Skin of body (tissue), 2 donors: ENCODE data around the gene EFHB. TPM values are rescaled to one million over a fixed set of nuclear protein-coding genes. Genes with fewer than 3 reads are reported as not detected.
"Not testable (repeated sequence)": the region's sequence is repeated elsewhere in the genome, so short reads cannot be mapped to it uniquely, and the experiment has no call there.

ENCODE experiments used
- DNase-seq: peaks from one replicate; lab custom pipeline; 2025; lab: John Stamatoyannopoulos, UW
- total RNA-seq: library from RNA; depleted of rRNA; stranded (reverse); fragments of >200 nt; gene quantifications from one replicate; pipeline ENCODE4 v1.2.3, GENCODE V29; 2014

EFHB gene
- 0.79 TPM for total RNA-seq

- DNase-seq: no peak
Observed at GRCh38 chr3:19934098-19934566, at the start of gene EFHB. TSS of gene EFHB (minus strand) at chr3:19934217. CDS start at chr3:19934018, 199 bp downstream.

GRCh38 chr3:19972054-19972453 lies 38.0 kb upstream of the EFHB start:
- DNase-seq: no peak

DNA sequence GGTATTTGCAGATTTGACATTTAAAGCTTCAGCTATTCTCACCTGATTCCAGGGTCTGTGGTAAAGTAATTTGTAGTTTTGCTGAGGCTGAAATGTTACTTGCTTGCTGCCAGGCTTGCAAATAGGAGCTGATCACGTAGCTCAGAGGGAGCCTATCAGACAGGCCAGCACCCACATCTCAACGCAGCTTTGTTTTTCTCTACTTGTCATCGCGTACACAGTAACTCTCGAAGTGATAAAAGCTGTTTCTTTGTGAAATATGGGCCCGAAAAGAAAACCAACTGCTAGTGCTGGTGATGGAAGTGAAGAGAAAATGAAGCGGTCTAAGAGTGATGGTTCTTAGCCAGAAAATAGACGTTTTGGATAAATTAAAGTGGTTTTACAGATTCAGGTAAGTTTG lies 36.3 kb upstream of the EFHB start:
- no peak for DNase-seq

DNA sequence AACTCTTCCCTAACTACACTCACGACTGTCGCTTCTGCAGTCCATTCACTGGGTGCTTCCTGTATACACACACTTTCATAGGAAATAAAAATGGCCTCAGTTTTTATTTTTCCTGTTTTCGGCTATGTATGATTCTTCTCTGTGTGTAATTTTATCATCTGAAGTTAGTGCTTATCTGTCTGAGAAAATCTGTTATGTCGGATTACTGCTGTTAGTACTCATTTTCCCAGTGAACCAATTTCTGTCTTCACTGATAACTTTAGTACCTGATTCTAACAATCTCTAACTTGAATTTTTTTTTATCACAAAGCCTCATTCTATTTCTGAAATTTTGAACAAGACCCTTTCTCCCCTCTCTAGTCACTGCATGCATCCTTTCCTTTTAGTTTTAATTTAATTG lies 33.8 kb upstream of the EFHB start:
- no peak for DNase-seq

DNA sequence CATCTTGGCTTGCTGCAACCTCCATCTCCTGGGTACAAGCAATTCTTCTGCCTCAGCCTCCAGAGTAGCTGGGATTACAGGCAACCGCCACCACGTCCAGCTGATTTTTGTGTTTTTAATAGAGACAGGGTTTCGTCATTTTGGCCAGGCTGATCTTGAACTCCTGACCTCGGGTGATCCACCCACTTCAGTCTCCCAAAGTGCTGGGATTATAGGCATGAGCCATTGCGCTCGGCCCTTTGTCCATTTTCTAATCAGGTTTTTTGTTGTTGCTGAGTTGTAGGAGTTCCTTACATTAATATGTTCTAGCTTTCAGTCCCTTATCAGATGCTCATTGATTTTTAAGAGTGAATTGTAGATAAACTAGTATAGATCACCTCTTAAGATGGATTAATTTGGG lies 33.2 kb upstream of the EFHB start:
- no peak for DNase-seq

- no peak for DNase-seq
Observed at GRCh38 chr3:19961960-19962359, 27.9 kb upstream of the EFHB start.

- DNase-seq: no peak
Observed at GRCh38 chr3:19960696-19961095, 26.7 kb upstream of the EFHB start.

DNA sequence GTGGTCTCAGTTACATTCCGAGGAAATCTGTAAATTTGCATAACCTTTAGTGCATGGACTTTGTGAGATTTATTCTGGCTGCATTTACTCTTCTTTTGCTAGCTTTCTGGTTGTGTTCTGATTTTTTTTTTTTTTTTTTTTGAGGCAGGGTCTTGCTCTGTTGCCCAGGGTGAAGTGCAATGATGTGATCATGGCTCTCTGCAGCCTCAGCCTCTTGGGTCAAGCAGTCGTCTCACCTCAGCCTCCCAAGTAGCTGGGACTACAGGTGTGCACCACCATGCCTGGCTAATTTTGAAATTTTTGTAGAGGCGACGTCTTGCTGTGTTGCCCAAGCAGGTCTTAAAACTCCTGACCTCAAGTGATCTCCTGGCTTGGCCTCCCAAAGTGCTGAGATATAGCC lies 25.5 kb upstream of the EFHB start:
- DNase-seq: no peak

DNA sequence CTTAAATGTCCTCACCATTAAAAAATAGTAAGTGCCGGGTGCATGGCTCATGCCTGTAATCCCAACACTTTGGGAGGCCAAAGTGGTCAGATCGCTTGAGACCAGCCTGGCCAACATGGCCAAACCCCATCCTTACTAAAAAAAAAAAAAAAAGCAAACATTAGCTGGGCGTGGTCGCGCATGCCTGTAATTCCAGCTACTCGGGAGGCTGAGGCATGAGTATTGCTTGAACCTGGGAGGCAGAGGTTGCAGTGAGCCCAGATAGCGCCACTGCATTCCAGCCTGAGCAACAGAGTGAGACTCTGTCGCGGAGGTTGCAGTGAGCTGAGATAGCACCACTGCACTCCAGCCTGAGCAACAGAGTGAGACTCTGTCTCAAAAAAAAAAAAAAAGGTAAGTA lies 23.3 kb upstream of the EFHB start:
- DNase-seq: not testable (repeated sequence)

GRCh38 chr3:19954676-19955075 lies 20.7 kb upstream of the EFHB start:
- no peak for DNase-seq

DNA sequence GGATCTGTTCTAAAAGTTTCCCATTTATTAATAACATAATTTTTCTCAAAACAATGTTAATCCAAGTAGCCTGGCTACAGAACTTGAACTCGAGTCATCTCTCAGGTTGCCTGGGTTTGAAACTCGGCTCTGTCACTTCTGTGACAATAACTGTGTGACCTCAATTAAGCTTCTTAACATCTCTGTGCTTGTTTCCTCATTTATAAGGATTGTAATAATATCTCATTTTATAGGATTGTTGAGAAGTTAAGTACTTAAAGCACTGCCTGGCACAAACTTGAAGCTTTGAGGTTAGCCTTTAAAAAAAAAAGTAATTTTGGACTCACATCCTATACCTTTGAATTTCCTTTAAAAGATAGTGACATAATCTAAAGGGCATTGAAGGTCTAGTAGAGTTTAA lies 16.3 kb upstream of the EFHB start:
- DNase-seq: no peak

- no peak for DNase-seq
Observed at GRCh38 chr3:19948226-19948591, 14.2 kb upstream of the EFHB start.

DNA sequence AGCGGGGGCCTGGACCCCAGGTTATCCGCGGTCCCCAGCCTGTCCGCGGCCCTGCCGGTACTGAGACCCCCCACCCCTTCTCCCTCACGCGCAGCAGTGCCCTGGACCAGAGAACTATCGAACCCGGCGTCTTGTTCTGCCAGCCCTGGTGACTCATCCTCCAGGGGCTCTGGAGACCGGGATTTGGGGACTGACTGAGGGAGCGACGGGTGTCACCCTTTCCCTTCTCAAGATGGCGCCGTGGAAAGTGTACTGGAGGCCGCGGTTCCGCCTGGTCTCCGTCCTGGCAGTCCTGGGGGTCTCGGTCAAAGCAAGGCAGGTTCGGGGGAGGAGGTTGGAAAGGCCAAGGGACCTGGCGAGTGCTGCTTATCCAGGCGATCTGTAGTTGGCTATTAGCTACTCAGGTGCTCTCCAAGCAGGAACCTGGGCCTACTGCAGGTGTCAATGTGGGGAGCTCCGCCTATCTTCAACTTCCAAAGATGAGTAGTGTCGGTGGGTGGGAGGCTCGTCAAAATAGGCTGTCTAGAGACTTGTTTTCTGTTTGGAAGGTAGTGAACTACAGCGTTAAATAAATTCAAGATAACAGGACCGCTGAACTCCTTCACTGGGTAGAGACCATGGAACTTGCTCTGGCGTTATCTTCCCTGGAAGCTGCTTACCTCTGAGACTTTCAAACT lies 13.7 kb upstream of the EFHB start:
- DNase-seq: peak; percentile 44

- peak; percentile 98 for DNase-seq
Observed at GRCh38 chr3:19946832-19947548, 13.0 kb upstream of the EFHB start, which contains the start of gene RAB5A. TSS of gene RAB5A (plus strand) at chr3:19947097. CDS start at chr3:19950899, 3,802 bp downstream.

DNA sequence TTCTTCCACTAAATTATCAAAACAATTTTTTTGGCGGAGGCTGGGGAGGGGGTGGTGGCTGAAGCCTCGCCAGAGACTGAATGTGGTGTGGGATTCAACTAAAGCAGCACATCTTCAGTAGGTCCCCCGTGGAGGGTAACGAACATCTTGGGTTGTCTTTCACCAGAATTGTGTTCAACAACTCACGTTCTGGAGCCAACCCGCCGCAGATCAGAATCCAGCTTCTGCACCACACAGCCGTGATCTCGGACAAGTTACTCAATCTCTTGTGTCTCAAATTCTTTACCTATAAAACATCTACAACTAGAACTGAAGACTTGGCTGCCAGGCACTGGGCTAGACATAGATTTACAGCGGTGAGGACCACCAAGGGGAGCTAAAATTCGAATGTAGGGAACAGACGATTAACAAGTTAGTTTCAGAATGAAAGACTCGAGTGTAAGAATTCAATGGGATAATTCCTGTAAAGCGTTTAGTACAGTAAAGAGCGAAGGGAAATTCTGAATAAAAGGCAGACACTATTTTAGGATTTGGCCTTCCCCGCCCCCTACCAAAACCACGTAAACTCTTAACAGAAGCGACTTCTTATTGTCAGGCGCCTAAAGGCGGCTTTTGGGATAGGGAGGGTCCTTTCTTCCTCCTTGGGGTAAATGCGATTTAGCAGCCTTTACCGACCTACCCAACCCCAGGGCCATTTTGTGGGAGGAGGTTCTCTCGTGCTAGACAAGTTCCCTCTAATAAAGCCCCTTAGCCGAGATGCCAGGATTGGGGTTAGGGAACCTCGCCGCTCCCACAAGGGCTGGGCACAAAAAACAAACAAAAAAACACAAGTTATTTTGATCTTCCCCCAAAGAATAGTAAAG lies 12.2 kb upstream of the EFHB start:
- peak; percentile 66 for DNase-seq

GRCh38 chr3:19945534-19945933 lies 11.5 kb upstream of the EFHB start:
- DNase-seq: no peak

- no peak for DNase-seq
Observed at GRCh38 chr3:19940643-19941042, 6.6 kb upstream of the EFHB start.

- no peak for DNase-seq
Observed at GRCh38 chr3:19938295-19938627, 4.2 kb upstream of the EFHB start.

GRCh38 chr3:19937459-19938294 lies 3.7 kb upstream of the EFHB start:
- DNase-seq: no peak

- no peak for DNase-seq
Observed at GRCh38 chr3:19932422-19932821, 1.6 kb downstream of the EFHB start.

GRCh38 chr3:19931767-19932188 lies 2.2 kb downstream of the EFHB start:
- DNase-seq: no peak
